Muscle of leg (tissue), 11 donors: Measurements from ENCODE around the gene CYSTM1. TPM values are rescaled to one million over a fixed set of nuclear protein-coding genes. Genes with fewer than 3 reads are reported as not detected.

Experiments
- DNase-seq: peaks from one replicate; pipeline ENCODE4 v3.0.0; 2013
- H3K27ac ChIP-seq: one replicate; pipeline ENCODE4 v1.5.1; 2013; ENCODE audit warnings: mild to moderate bottlenecking, low read length, control low read depth
- H3K27me3 ChIP-seq: one replicate; pipeline ENCODE4 v1.6.1; 2013; ENCODE audit warnings: low read length; ENCODE audit not compliant: control insufficient read depth, insufficient read depth
- H3K36me3 ChIP-seq: one replicate; pipeline ENCODE4 v1.6.1; 2013; ENCODE audit warnings: low read length; ENCODE audit not compliant: control insufficient read depth, insufficient read depth
- H3K4me1 ChIP-seq: one replicate; pipeline ENCODE4 v1.6.1; 2013; ENCODE audit warnings: low read length; ENCODE audit not compliant: control insufficient read depth, insufficient read depth
- H3K4me3 ChIP-seq: one replicate; pipeline ENCODE4 v1.5.1; 2013; ENCODE audit warnings: low read length, control low read depth
- H3K9me3 ChIP-seq: replicated peaks from 2 replicates; pipeline ENCODE4 v1.6.1; 2013; ENCODE audit warnings: low read depth, low read length; ENCODE audit not compliant: control insufficient read depth
- WGBS: methylation state at CpG from one replicate; pipeline ENCODE4 v1.1.5; 2013; ENCODE audit warnings: missing lambda C conversion rate; ENCODE audit not compliant: insufficient coverage; 5-methylcytosine and 5-hydroxymethylcytosine counted together
- polyA plus RNA-seq, 8 donors: library from polyadenylated mRNA; unstranded; fragments of 120-200 nt; gene quantifications; one replicate each; pipeline versions ENCODE4 v1.2.1 to v1.2.3, GENCODE V29; 2013; ENCODE audit warnings: inconsistent platforms in 1 of 8, low replicate concordance in 1 of 8; ENCODE audit not compliant: insufficient read length in 8 of 8, insufficient read depth in 1 of 8
- total RNA-seq: library from RNA; stranded (reverse); fragments of 120-200 nt; gene quantifications from one replicate; pipeline ENCODE4 v1.2.4, GENCODE V29; 2013

Gene CYSTM1
- total and polyA plus RNA-seq, 9 donors: 20.0 to 36.5 (median 27.2) TPM

DNA sequence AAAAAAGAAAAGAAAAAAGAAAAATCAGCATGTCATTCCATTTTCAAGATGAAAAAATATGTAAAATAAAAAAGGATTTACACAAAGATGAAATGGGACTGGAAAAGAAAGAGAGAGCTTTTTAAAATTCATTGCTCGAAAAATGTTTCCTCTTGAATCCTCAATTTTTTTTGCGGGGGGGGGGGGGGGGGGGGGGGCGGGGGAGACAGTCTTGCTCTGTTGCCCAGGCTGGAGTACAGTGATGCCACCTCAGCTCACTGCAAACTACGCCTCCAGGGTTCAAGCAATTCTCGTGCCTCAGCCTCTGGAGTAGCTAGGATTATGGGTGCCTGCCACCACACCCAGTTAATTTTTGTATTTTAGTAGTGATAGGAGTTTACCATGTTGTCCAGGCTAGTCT lies 111.4 kb downstream of the CYSTM1 start:
- DNase-seq: no peak
- no peak overlapping the region for H3K4me3 ChIP-seq
- no peaks in the 10 kb centered on the region for H3K36me3 ChIP-seq
- no peaks in the 10 kb centered on the region for H3K27me3 ChIP-seq
- no peaks in the 10 kb centered on the region for H3K9me3 ChIP-seq
- H3K4me1 ChIP-seq: no peaks in the 10 kb centered on the region
- WGBS: no CpG with 5 or more reads among the region's 5 CpGs
- no peak overlapping the region for H3K27ac ChIP-seq

DNA sequence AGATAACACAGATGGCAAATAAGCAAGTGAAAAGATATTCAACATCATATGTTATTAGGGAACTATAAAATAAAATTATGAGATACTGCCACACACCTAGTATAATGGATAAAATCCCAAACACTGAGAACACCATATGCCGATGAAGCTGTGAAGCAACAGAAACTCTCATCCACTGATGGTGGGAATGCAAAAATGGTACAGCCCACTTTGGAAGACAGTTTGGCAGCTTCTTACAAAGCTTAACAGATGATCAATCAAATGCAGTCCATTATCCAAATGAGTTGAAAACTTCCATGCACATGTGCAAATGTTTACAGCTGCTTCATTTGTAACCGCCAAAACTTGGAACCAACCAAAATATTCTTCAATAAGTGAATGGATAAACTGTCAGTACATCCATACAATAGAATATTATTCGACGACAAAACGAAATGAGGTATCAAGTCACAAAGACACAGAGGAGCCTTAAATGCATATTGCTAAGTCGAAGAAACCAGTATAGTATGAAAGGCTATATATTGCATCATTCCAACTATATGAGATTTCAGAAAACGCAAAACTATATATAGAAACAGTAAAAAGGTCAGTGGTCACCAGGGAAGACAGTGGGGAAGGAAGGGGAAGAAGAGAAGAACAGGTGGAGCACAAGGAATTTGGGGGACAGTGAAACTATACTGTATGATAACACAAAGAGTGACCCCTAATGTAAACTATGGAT lies 113.0 kb downstream of the CYSTM1 start:
- no peak overlapping the region for H3K27ac ChIP-seq
- WGBS: no CpG with 5 or more reads among the region's 7 CpGs
- H3K9me3 ChIP-seq: no peaks in the 10 kb centered on the region
- H3K4me1 ChIP-seq: no peaks in the 10 kb centered on the region
- no peaks in the 10 kb centered on the region for H3K36me3 ChIP-seq
- DNase-seq: no peak
- no peak overlapping the region for H3K4me3 ChIP-seq
- H3K27me3 ChIP-seq: no peaks in the 10 kb centered on the region

DNA sequence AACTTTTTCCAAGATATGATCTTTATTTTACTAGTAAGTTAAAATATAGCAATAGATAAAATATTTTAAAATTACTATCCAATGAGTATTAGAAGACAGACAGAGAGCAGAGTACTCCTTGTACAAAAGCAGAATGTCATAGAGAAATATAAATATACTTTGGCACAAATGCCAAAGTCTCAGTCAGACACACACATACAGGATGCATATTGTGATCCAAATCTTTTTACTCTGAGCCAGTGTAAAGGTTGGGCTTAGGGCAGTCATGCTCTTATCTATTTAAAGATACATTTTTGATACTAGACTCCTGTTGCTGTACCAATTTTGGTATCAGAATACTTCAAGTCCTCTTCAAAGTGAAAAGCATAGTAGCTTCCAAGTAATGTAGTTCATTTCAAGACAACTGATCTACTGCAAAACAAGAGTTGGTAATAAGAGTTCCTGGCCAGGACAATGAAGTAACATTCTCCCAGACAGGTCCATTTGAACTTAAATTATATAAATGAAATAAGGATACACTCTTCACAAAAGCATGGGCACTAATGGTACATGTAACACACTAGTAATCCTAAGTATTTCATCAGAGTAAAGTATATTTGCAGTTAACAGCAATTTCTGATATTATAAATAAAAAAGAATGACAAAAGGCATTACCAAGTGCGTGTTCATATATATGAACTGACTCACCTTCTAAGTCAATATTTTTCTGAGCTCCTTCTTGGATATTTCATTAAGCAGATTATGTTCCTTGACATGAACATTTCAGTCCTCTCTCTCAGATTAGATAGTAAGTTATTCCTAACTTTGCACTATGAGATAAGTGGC lies 117.4 kb downstream of the CYSTM1 start:
- WGBS: no CpG with 5 or more reads among the region's 1 CpG
- Histone ChIP-seq H3K9me3 (no peaks in the 10 kb centered on the region), H3K27ac (peak overlapping the region; percentile 73), H3K4me1 (no peaks in the 10 kb centered on the region), H3K4me3 (no peak overlapping the region), H3K27me3 (no peaks in the 10 kb centered on the region), H3K36me3 (no peaks in the 10 kb centered on the region)
- no peak for DNase-seq

Other genes with a start within 250 kb of the CYSTM1 start
- 2.0 TPM for gene NRG2, start 131.9 kb upstream of the CYSTM1 start, total RNA-seq
- 1 to 10 TPM in 6 of 8 donors, under 1 TPM in 2; 0.82 to 2.8 (median 1.4) TPM for gene NRG2, start 131.9 kb upstream of the CYSTM1 start, polyA plus RNA-seq
- 12.5 TPM for gene PURA, start 61.1 kb upstream of the CYSTM1 start, total RNA-seq
- gene PURA, start 61.1 kb upstream of the CYSTM1 start, polyA plus RNA-seq: 10 to 100 TPM in 2 of 8 donors, 1 to 10 TPM in 6; 5.9 to 10.3 (median 8.0) TPM
- gene IGIP, start 49.3 kb upstream of the CYSTM1 start, total RNA-seq: 5.5 TPM
- gene IGIP, start 49.3 kb upstream of the CYSTM1 start, polyA plus RNA-seq: 1 to 10 TPM; 2.9 to 5.7 (median 4.0) TPM
- gene PFDN1, start 127.9 kb downstream of the CYSTM1 start, total RNA-seq: 46.3 TPM
- 10 to 100 TPM; 64.8 to 94.4 (median 71.0) TPM for gene PFDN1, start 127.9 kb downstream of the CYSTM1 start, polyA plus RNA-seq
- gene HBEGF, start 171.4 kb downstream of the CYSTM1 start, total RNA-seq: 11.0 TPM
- 10 to 100 TPM; 10.0 to 27.0 (median 16.0) TPM for gene HBEGF, start 171.4 kb downstream of the CYSTM1 start, polyA plus RNA-seq
- gene SLC4A9, start 185.0 kb downstream of the CYSTM1 start, total RNA-seq: 0.04 TPM
- gene SLC4A9, start 185.0 kb downstream of the CYSTM1 start, polyA plus RNA-seq: under 1 TPM in 3 of 8 donors, not detected in 5; 0.04 to 0.13 (median 0.07) TPM
- gene ANKHD1, start 226.6 kb downstream of the CYSTM1 start, total RNA-seq: 49.8 TPM
- gene ANKHD1, start 226.6 kb downstream of the CYSTM1 start, polyA plus RNA-seq: 10 to 100 TPM; 56.1 to 73.2 (median 59.6) TPM